SK-N-SH (cell line): Measurements from ENCODE around the gene PHYKPL.

ENCODE experiments used
- EP300 ChIP-seq, 2 experiments: IDR thresholded peaks; 2 replicates each; pipeline versions ENCODE4 v1.4.0 to v1.6.1; 2012; ENCODE audit warnings: borderline replicate concordance in 1 of 2, low read depth in 1 of 2, low read length in 1 of 2
- JUND ChIP-seq: IDR thresholded peaks from 2 replicates; pipeline ENCODE4 v1.4.0; 2012
- TEAD4 ChIP-seq: IDR thresholded peaks from 2 replicates; pipeline ENCODE4 v1.4.0; 2012; ENCODE audit warnings: mild to moderate bottlenecking, borderline replicate concordance; ENCODE audit not compliant: insufficient read depth

- no peak for TF ChIP-seq JUND
- TF ChIP-seq TEAD4 = no peak
- TF ChIP-seq EP300 (IDR thresholded peaks at IDR 0.05; ENCODE audit: borderline replicate concordance in 1 of 2, low read depth in 1 of 2, low read length in 1 of 2) = no peak
Measured at GRCh38 chr5:178196281-178196812, 36.3 kb downstream of the PHYKPL start.
